Cardiac muscle cell (in vitro differentiated cells and primary cell): ENCODE data around the gene RPL39L. TPM values are rescaled to one million over a fixed set of nuclear protein-coding genes. Genes with fewer than 3 reads are reported as not detected.

Experiments used
- DNase-seq, 2 donors: peaks; one replicate each; pipeline versions ENCODE4 v3.0.0 to v3.0.0-alpha.2; 2010 to 2017; ENCODE audit warnings: low read depth in 1 of 2, low spot score in 1 of 2
- H3K27ac ChIP-seq: fragments of 200-600 bp; sonication (generic); 2 replicates; pipeline ENCODE4 v1.5.1; 2016
- H3K27me3 ChIP-seq: fragments of 200-600 bp; sonication (generic); 2 replicates; pipeline ENCODE4 v1.6.0; 2016; ENCODE audit warnings: control low read depth
- H3K36me3 ChIP-seq: fragments of 200-600 bp; sonication (generic); 2 replicates; pipeline ENCODE4 v1.5.1; 2016; ENCODE audit warnings: control low read depth
- H3K4me1 ChIP-seq: fragments of 200-600 bp; sonication (generic); 2 replicates; pipeline ENCODE4 v1.8.1; 2017; ENCODE audit warnings: low read depth, mild to moderate bottlenecking, mixed run types
- H3K4me3 ChIP-seq: fragments of 200-600 bp; sonication (generic); 2 replicates; pipeline ENCODE4 v1.5.1; 2016; ENCODE audit warnings: mild to moderate bottlenecking
- H3K9me3 ChIP-seq: fragments of 200-600 bp; sonication (generic); 2 replicates; pipeline ENCODE4 v1.5.1; 2017; ENCODE audit warnings: low read depth, mild to moderate bottlenecking, control low read depth
- polyA plus RNA-seq: library from polyadenylated mRNA; unstranded; fragments of >200 nt; fragmentation: Nextera tagmentation; extraction: Ambion mirVana; gene quantifications from 2 replicates; pipeline ENCODE4 v1.2.1, GENCODE V29; 2016
- total RNA-seq: library from RNA; depleted of rRNA; stranded (reverse); fragments of >200 nt; gene quantifications from 2 replicates; pipeline ENCODE4 v1.2.3, GENCODE V29; 2016
- TF ChIP-seq, protein P1 (sequence below): IDR thresholded peaks from 2 replicates; pipeline ENCODE4 v1.5.1; 2012; ENCODE audit warnings: low read depth, mild to moderate bottlenecking, low read length

RPL39L gene
- total and polyA plus RNA-seq, 2 experiments from 2014 or later: 24.8 to 56.2 TPM

DNA sequence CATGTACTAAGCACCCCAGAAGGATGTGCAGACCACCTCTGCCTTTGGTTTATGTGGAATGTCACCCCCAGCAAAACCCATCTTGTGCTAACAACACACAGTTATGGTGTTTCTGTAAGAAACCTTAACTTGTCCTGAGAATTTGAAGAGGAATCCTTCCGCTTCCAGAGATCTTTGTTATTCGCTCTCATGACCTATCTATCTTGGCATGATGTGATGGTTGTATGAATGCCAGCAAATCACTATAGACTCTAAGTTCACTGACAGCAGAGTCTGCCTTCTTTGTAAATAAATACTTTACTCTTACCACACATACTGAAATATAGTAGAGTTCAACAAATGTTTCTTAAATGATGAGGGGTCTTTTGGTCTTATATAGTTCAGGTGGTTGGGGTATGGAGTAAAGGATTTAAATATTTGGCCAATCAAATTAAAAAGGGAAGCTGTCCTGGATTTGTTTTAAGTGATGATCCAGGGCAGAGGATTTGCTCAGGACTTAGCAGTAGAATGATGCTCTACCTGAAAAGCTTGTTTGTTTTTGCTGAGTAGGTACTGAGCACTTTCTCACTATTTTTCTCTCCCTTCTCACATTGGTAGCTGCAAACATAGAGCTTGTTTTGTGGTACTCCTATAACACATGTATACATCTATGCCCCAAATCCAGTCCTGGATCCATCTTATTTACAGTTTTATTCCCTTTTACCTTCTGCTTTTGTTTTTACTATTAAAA is 30.1 kb upstream of the RPL39L start:
- Histone ChIP-seq H3K36me3 (no peaks in the 10 kb centered on the region), H3K27ac (no peak overlapping the region)
- TF ChIP-seq, protein P1, sequence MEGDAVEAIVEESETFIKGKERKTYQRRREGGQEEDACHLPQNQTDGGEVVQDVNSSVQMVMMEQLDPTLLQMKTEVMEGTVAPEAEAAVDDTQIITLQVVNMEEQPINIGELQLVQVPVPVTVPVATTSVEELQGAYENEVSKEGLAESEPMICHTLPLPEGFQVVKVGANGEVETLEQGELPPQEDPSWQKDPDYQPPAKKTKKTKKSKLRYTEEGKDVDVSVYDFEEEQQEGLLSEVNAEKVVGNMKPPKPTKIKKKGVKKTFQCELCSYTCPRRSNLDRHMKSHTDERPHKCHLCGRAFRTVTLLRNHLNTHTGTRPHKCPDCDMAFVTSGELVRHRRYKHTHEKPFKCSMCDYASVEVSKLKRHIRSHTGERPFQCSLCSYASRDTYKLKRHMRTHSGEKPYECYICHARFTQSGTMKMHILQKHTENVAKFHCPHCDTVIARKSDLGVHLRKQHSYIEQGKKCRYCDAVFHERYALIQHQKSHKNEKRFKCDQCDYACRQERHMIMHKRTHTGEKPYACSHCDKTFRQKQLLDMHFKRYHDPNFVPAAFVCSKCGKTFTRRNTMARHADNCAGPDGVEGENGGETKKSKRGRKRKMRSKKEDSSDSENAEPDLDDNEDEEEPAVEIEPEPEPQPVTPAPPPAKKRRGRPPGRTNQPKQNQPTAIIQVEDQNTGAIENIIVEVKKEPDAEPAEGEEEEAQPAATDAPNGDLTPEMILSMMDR: no peak

DNA sequence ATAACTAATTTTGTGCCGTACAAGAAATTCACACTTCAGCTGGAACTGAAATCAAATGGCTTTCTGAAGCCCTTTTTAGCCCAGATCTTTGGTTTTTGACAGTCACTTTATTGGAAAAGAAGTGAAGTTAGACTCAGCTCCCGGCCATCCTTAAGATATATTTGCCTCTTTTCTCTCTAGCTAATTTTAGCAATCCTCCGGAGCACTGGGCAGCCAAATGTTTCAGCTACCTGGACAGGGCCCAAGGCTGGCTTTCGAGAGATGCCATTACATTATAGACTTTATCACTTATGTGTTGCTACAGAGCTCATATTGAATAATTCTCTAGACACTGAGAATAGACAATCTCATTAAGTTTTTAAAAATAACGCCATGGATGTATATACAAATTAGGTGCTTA is 28.5 kb upstream of the RPL39L start:
- H3K9me3 ChIP-seq: no peaks in the 10 kb centered on the region
- no peaks in the 10 kb centered on the region for H3K27me3 ChIP-seq
- DNase-seq: no peak
- TF ChIP-seq, protein P1: no peak
- H3K27ac ChIP-seq: no peak overlapping the region
- peaks cover 3% of the 10 kb centered on the region for H3K4me1 ChIP-seq
- no peak overlapping the region for H3K4me3 ChIP-seq
- no peaks in the 10 kb centered on the region for H3K36me3 ChIP-seq

More for the DNA sequence above, 30.1 kb upstream of the RPL39L start:
- Histone ChIP-seq H3K4me3 (no peak overlapping the region), H3K4me1 (peaks cover 9% of the 10 kb centered on the region), H3K9me3 (no peaks in the 10 kb centered on the region), H3K27me3 (no peaks in the 10 kb centered on the region)
- peak in 1 of 2 donors; percentile 47 for DNase-seq

DNA sequence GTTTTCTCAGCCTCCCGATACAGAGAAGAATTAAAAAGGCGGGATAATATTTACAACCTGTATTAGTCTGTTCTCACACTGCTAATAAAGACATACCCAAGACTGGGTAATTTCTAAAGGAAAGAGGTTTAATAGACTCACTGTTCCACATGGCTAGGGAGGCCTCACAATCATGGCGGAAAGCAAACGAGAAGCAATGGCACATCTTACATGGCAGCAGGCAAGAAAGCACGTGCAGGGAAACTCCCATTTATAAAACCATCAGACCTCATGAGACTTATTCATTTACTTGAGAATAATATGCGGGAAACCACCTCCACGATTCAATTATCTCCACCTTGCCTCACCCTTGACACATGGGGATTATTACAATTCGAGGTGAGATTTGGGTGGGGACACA is 27.5 kb upstream of the RPL39L start:
- no peak overlapping the region for H3K27ac ChIP-seq
- TF ChIP-seq, protein P1: no peak
- DNase-seq: no peak
- no peaks in the 10 kb centered on the region for H3K27me3 ChIP-seq
- no peaks in the 10 kb centered on the region for H3K9me3 ChIP-seq
- no peaks in the 10 kb centered on the region for H3K36me3 ChIP-seq
- peaks cover 3% of the 10 kb centered on the region for H3K4me1 ChIP-seq
- H3K4me3 ChIP-seq: no peak overlapping the region

DNA sequence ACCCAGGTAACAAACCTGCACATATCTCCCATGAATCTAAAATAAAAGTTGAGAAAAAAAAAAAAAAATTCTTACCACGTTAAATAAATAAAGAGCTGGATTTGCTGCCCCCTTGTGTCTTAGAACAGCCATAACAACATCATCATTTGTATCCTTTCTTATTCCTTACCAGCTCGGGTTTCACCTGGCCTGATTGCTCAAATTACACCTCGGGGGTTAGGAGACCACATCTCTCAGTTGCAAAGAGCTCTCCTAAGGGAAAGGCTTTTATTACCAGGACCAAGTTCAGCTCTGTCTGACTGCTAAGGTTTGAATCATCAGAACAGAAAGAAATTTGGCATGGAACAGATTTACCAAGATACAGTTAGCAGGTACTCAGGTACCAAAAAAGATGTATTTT is 25.8 kb upstream of the RPL39L start:
- no peak overlapping the region for H3K4me3 ChIP-seq

DNA sequence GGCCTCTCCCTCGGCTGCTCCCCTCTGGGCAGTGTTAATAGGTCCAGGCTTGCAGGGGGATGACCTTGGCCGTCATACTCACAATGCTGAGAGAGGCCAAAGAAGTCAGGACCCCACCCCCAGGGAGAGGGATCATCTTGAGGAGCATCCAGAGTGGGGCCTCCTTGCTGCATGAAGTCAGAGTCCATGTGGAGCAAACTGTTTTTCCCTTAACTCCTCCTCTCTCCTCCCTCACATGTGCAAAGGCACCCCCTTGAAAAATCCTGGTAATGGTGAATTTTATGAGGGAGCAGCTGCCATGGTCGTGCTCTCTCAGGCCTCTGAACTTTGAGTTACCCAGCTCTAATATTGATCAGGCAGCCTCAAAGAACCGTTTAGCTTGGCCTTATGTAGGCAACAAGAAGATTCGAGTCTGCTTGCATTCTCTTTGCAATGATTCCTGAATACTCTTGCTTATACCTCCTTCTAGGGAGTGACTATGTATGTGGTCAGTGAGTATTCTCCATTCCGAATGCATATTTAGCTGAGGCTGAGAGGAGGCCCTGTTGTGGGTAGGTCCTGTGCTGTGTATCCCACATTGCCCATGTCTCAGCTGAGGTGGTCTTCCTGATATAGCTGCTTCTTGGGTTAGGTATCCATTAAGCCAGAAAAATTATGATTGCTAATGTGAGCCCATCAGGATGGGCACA is 23.1 kb upstream of the RPL39L start:
- TF ChIP-seq, protein P1: no peak
- DNase-seq: no peak
- no peak overlapping the region for H3K27ac ChIP-seq
- H3K36me3 ChIP-seq: no peaks in the 10 kb centered on the region
- no peak overlapping the region for H3K4me3 ChIP-seq
- H3K4me1 ChIP-seq: peaks cover 3% of the 10 kb centered on the region
- no peaks in the 10 kb centered on the region for H3K9me3 ChIP-seq
- H3K27me3 ChIP-seq: no peaks in the 10 kb centered on the region

More for the DNA sequence above, 25.8 kb upstream of the RPL39L start:
- no peaks in the 10 kb centered on the region for H3K36me3 ChIP-seq
- no peak overlapping the region for H3K27ac ChIP-seq
- no peaks in the 10 kb centered on the region for H3K27me3 ChIP-seq
- no peaks in the 10 kb centered on the region for H3K9me3 ChIP-seq
- TF ChIP-seq, protein P1: peak; percentile 59
- peak; percentile 73 to 84 for DNase-seq
- peaks cover 3% of the 10 kb centered on the region for H3K4me1 ChIP-seq
